Muscle of arm (tissue), 12 donors: ENCODE data around the gene ZNF366. TPM values are rescaled to one million over a fixed set of nuclear protein-coding genes. Genes with fewer than 3 reads are reported as not detected.

ENCODE experiments used
- DNase-seq: peaks from one replicate; pipeline ENCODE4 v3.0.0-alpha.2; 2013
- polyA plus RNA-seq, 12 donors: library from polyadenylated mRNA; unstranded; fragments of 120-200 nt; gene quantifications; one replicate each; pipeline ENCODE4 v1.2.1, GENCODE V29; 2013; ENCODE audit not compliant: insufficient read length in 12 of 12

ZNF366 gene
- polyA plus RNA-seq, 12 donors, result 2.3 to 3.8 (median 2.8) TPM; not detected in 2

- DNase-seq, result no peak
These were observed 9.4 kb downstream of the ZNF366 start for GRCh38 chr5:72497823-72498222.

- DNase-seq, result no peak
These were observed 11.8 kb downstream of the ZNF366 start for GRCh38 chr5:72495410-72495809.

- DNase-seq, result no peak
These were observed 12.5 kb downstream of the ZNF366 start for GRCh38 chr5:72494623-72495124.

GRCh38 chr5:72489536-72489935, 17.7 kb downstream of the ZNF366 start:
- DNase-seq, result no peak

GRCh38 chr5:72488756-72489155, 18.5 kb downstream of the ZNF366 start:
- no peak for DNase-seq

GRCh38 chr5:72487177-72487576, 20.0 kb downstream of the ZNF366 start:
- DNase-seq, result no peak

GRCh38 chr5:72486371-72486770, 20.8 kb downstream of the ZNF366 start:
- no peak for DNase-seq

GRCh38 chr5:72485430-72485974, 21.7 kb downstream of the ZNF366 start:
- DNase-seq, result peak; percentile 41

- DNase-seq, result no peak
These were observed 25.2 kb downstream of the ZNF366 start for GRCh38 chr5:72482046-72482445.

- no peak for DNase-seq
These were observed 26.4 kb downstream of the ZNF366 start for GRCh38 chr5:72480841-72481240.

- no peak for DNase-seq
These were observed 27.3 kb downstream of the ZNF366 start for GRCh38 chr5:72479921-72480320.

- DNase-seq, result peak; percentile 42
These were observed 28.5 kb downstream of the ZNF366 start for GRCh38 chr5:72478684-72479083.

GRCh38 chr5:72478276-72478675, 28.9 kb downstream of the ZNF366 start:
- no peak for DNase-seq

GRCh38 chr5:72477644-72478043, 29.6 kb downstream of the ZNF366 start:
- no peak for DNase-seq

GRCh38 chr5:72477176-72477575, 30.0 kb downstream of the ZNF366 start:
- no peak for DNase-seq

GRCh38 chr5:72476721-72477120, 30.5 kb downstream of the ZNF366 start:
- no peak for DNase-seq

- no peak for DNase-seq
These were observed 30.9 kb downstream of the ZNF366 start for GRCh38 chr5:72476275-72476674.

- no peak for DNase-seq
These were observed 32.7 kb downstream of the ZNF366 start for GRCh38 chr5:72474516-72474915.

GRCh38 chr5:72474046-72474500, 33.1 kb downstream of the ZNF366 start:
- DNase-seq, result no peak

GRCh38 chr5:72472666-72473422, 34.4 kb downstream of the ZNF366 start:
- no peak for DNase-seq

- no peak for DNase-seq
These were observed 35.2 kb downstream of the ZNF366 start for GRCh38 chr5:72472031-72472430.

GRCh38 chr5:72470826-72471225, 36.4 kb downstream of the ZNF366 start:
- no peak for DNase-seq

- no peak for DNase-seq
These were observed 38.6 kb downstream of the ZNF366 start for GRCh38 chr5:72468606-72469005.
